Central memory CD8-positive, alpha-beta T cell (primary cell): Measurements from ENCODE around the gene ZNF783.
A peak's percentile ranks its signal among the peaks of the same experiment; 100 is the strongest.
"Not testable (repeated sequence)": the region's sequence is repeated elsewhere in the genome, so short reads cannot be mapped to it uniquely, and the experiment has no call there.

ENCODE experiments used
- ATAC-seq: fragments of 150-1000 bp; cut with Tn5 transposase; replicated peaks from 2 replicates; pipeline ENCODE4 v1.10.0; 2022; ENCODE audit warnings: mild to moderate bottlenecking, moderate FRiP score, moderate number of reproducible peaks; ENCODE audit not compliant: poor library complexity, severe bottlenecking; ENCODE audit errors: extremely low read depth
- DNase-seq, 2 donors: peaks; one replicate each; pipeline ENCODE4 v3.0.0; 2021; ENCODE audit warnings: low spot score in 2 of 2
- H3K27ac Mint-ChIP-seq: one replicate; pipeline ENCODE4 v1.8.0; 2022; ENCODE audit warnings: low read depth, mild to moderate bottlenecking, moderate library complexity, mixed read lengths
- H3K27me3 Mint-ChIP-seq: one replicate; pipeline ENCODE4 v1.8.0; 2022; ENCODE audit warnings: mixed read lengths
- H3K36me3 Mint-ChIP-seq: one replicate; pipeline ENCODE4 v1.8.0; 2022; ENCODE audit warnings: mild to moderate bottlenecking, moderate library complexity, mixed read lengths; ENCODE audit not compliant: insufficient read depth
- H3K4me1 Mint-ChIP-seq: one replicate; pipeline ENCODE4 v1.8.0; 2022; ENCODE audit warnings: mixed read lengths
- H3K4me3 Mint-ChIP-seq: one replicate; pipeline ENCODE4 v1.8.0; 2022; ENCODE audit warnings: mild to moderate bottlenecking, moderate library complexity, mixed read lengths
- H3K9me3 Mint-ChIP-seq: one replicate; pipeline ENCODE4 v1.8.0; 2022; ENCODE audit warnings: mixed read lengths

ZNF783 gene

DNA sequence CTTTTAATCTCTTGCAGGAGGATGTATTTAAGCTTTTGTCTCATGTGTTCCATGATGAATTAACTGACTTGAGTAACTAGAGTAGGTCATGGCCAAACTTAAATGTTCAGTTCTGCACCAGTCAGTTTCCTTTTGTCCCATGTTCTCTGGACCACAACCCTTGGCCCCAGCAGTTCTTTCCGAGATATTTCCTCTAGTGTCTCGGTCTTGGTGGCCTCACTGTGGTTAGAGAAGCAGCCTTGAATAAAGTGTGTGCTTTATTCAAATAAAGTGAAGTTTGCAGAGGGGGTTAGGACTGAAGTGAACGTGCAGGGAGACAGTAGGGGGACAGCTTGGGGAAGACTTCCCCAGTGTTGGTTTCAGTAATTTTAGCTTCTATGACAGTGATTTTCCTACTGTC lies 13.2 kb upstream of the ZNF783 start:
- Mint-ChIP-seq H3K27me3 (no peaks in the 10 kb centered on the region), H3K27ac (peak overlapping the region; percentile 61), H3K36me3 (peaks cover 25% of the 10 kb centered on the region), H3K4me3 (no peak overlapping the region), H3K4me1 (peaks cover 24% of the 10 kb centered on the region), H3K9me3 (no peaks in the 10 kb centered on the region)
- ATAC-seq (no peak), DNase-seq (no peak)

DNA sequence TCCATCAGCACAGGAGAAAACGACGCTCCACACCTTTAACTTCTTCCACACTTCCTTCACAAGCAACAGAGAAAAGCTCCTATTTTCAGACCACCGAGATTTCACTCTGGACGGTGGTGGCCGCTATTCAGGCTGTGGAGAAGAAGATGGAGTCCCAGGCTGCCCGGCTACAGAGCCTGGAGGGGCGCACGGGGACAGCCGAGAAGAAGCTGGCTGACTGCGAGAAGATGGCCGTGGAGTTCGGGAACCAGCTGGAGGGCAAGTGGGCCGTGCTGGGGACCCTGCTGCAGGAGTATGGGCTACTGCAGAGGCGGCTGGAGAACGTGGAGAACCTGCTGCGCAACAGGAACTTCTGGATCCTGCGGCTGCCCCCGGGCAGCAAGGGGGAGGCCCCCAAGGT lies 11.8 kb upstream of the ZNF783 start:
- not testable (repeated sequence) for H3K4me3 Mint-ChIP-seq, DNase-seq, ATAC-seq, H3K9me3 Mint-ChIP-seq, H3K27me3 Mint-ChIP-seq
- Mint-ChIP-seq H3K27ac (peak overlapping the region; percentile 73), H3K36me3 (peaks cover 26% of the 10 kb centered on the region), H3K4me1 (peaks cover 18% of the 10 kb centered on the region)

DNA sequence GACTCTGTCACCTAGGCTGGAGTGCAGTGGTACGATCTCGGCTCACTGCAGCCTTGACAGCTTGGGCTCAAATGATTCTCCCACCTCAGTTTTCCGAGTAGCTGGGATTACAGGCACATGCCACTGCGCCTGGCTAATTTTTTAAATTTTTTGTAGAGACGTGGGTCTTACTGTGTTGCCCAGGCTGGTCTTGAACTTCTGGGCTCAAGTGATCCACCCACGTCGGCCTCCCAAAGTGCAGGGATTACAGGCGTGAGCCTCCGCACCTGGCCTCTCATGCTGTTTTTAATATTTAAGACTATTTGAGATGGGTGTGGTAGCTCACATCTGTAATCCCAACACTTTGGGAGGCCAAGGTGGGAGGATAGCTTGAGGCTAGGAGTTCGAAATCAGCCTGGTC lies 10.5 kb upstream of the ZNF783 start:
- H3K27ac Mint-ChIP-seq, DNase-seq, H3K4me3 Mint-ChIP-seq, H3K4me1 Mint-ChIP-seq, H3K9me3 Mint-ChIP-seq, H3K27me3 Mint-ChIP-seq, ATAC-seq: not testable (repeated sequence)
- H3K36me3 Mint-ChIP-seq = peaks cover 30% of the 10 kb centered on the region

DNA sequence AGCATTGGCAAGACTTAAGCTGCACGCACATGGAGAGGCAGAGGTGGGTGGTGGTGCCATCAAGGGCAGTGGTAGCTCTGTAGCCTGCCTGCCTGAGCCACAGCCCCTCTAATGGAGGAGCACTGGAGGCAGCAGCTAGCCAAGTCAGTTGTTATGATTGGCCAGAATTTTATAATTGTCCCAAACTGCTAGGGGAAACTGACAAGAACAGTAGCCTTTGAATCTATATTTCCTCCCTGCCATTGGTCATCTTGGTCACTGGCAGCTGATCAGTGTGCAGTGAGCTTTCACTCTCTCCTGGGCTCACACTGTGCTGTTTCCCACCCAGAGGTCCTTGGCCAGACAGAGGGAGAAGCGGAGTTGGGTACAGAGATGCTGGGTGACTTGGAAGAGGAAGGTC lies 9.6 kb upstream of the ZNF783 start:
- Mint-ChIP-seq H3K27me3 (no peaks in the 10 kb centered on the region), H3K4me3 (no peak overlapping the region), H3K9me3 (no peaks in the 10 kb centered on the region), H3K36me3 (peaks cover 30% of the 10 kb centered on the region), H3K27ac (no peak overlapping the region), H3K4me1 (peaks cover 9% of the 10 kb centered on the region)
- ATAC-seq = no peak
- no peak for DNase-seq

DNA sequence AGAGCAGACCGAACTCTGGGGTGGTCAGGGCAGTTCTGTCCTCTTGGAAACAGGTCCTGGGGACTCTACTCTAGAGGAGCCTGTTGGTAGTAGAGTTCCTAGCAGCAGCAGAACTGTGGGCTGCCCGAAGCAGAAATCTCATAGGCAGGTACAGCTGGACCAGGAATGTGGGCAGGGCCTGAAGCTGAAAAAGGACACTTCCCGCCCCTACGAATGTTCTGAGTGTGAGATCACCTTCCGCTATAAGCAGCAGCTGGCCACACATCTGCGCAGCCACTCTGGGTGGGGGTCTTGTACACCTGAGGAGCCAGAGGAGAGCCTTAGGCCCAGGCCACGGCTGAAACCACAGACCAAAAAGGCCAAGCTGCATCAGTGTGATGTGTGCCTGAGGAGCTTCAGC lies 8.3 kb upstream of the ZNF783 start:
- Mint-ChIP-seq H3K9me3 (no peaks in the 10 kb centered on the region), H3K36me3 (peaks cover 28% of the 10 kb centered on the region), H3K4me3 (no peak overlapping the region), H3K27me3 (no peaks in the 10 kb centered on the region), H3K4me1 (no peaks in the 10 kb centered on the region), H3K27ac (no peak overlapping the region)
- no peak for ATAC-seq
- DNase-seq = no peak

DNA sequence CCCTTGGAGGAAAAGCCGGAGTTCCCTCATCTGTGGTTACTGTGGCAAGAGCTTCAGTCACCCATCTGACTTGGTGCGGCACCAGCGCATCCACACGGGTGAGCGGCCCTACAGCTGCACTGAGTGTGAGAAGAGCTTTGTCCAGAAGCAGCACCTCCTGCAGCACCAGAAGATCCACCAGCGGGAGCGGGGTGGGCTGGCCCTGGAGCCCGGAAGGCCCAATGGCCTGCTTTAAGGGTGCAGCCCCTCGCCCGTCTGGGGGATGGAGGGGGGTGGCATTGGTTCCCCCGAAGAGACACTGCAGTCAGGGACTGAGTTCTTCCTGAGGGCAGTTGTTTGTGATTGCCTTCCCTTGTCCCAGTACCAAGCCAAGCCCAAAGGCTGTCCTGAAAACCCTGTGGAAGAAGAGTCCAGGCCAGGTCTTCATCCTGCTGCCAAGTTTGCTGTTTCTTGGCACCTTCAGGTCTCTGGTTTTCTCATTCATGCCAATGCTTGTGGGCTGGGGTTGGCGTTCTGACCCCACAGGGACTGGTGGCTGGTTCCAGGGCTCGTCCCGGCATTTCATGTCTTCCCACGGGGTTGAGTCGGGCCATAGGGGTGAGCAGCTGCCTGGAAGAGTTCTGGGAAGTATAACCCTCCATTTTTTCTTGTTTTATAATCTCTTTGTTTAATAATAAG lies 7.7 kb upstream of the ZNF783 start:
- DNase-seq (no peak), ATAC-seq (no peak)
- H3K27me3 Mint-ChIP-seq = no peaks in the 10 kb centered on the region
- peaks cover 28% of the 10 kb centered on the region for H3K36me3 Mint-ChIP-seq
- H3K9me3 Mint-ChIP-seq = no peaks in the 10 kb centered on the region
- no peaks in the 10 kb centered on the region for H3K4me1 Mint-ChIP-seq
- H3K27ac Mint-ChIP-seq = no peak overlapping the region
- no peak overlapping the region for H3K4me3 Mint-ChIP-seq

DNA sequence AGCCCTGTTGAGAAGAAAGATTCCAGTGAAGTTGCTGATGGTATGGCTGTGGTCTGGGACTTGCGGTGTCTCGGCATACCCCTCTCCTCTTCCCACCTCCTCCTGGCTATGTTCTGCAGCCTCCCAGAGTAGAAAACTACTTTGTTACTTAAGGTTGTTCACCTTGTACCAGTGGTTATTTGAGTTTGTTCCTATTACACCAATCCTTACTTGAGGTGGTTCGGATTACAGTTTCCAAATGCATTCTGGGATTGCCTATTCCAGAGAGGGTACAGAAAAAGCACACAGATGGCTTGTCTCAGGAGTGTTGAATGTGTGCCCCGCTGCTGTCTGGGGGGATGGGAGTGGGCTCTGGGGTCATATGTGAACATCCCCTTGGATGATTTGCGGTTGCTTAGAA lies 6.8 kb upstream of the ZNF783 start:
- peaks cover 26% of the 10 kb centered on the region for H3K36me3 Mint-ChIP-seq

DNA sequence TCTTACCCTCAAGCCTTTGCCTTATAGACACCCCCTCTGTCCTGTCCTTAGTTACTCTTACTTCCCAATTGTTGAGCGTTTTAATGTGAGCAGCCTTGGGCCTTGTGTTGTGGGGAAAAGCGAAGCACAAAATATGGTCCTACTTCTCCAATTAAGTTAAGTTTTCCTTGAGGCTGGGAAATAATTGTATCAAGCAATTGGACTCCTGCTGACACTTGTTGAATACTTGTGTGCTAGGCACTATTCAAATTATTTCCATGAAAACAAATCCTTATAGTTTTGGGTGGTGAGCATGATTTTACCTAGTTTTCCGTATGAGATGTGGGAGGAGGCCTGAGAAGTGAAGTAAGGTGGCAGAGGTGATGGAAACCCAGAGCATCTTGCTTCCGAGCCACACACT lies 5.4 kb upstream of the ZNF783 start:
- no peaks in the 10 kb centered on the region for H3K9me3 Mint-ChIP-seq
- no peak for DNase-seq
- ATAC-seq = no peak
- H3K27ac Mint-ChIP-seq = no peak overlapping the region
- H3K4me3 Mint-ChIP-seq = no peak overlapping the region
- H3K36me3 Mint-ChIP-seq = peaks cover 25% of the 10 kb centered on the region
- H3K27me3 Mint-ChIP-seq = no peaks in the 10 kb centered on the region
- H3K4me1 Mint-ChIP-seq = no peaks in the 10 kb centered on the region

More for the DNA sequence above, 6.8 kb upstream of the ZNF783 start:
- Mint-ChIP-seq H3K4me3 (no peak overlapping the region), H3K4me1 (no peaks in the 10 kb centered on the region), H3K27me3 (no peaks in the 10 kb centered on the region), H3K27ac (no peak overlapping the region), H3K9me3 (no peaks in the 10 kb centered on the region)
- DNase-seq = no peak
- no peak for ATAC-seq

DNA sequence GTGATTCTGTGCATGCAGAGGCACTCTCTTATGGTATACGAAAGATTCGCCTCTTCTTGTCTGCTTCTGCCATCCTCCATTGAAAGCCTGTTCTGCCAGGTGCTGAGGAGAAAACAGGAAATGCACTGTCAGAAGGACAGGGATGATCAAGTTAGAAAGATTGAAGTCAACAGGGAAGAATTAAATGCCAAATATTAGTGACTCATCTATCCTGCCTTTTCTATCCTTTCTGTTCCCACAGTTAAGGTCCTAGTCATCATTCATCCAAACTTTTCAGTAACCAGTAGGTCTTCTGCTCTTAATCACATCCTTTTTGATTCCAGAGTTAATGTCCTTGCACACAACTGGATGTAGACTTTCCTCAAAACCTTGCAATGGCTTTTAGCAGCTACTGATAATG lies 4.8 kb upstream of the ZNF783 start:
- H3K4me3 Mint-ChIP-seq = no peak overlapping the region
- H3K27ac Mint-ChIP-seq = no peak overlapping the region
- no peaks in the 10 kb centered on the region for H3K27me3 Mint-ChIP-seq
- no peaks in the 10 kb centered on the region for H3K9me3 Mint-ChIP-seq
- ATAC-seq (no peak), DNase-seq (no peak)
- peaks cover 22% of the 10 kb centered on the region for H3K36me3 Mint-ChIP-seq
- no peaks in the 10 kb centered on the region for H3K4me1 Mint-ChIP-seq

DNA sequence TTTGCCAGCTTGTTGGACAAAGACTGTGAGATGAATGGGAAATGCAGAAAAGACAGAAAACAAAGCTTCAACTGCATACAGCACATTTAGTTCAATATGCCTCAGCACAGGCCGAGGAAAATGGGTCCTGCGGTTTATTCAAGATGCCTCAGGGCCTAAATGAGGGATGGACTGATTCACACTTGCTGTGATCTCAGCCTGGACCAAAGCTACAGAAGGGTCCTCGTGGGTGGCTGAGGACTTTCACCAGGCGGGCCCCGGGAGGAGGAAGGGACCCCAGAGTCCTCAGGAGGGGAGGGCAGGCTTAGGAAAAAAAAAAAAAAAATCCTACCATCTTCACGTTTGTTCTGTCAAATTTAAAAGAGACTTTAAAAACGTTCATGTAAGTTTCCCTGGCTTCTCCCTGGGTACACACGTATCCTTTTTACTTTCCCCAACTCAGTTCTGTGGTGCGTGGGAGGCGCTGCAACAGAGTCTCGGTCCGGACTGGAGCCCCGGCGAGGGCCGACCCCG lies 624 bp upstream of the ZNF783 start:
- H3K4me3 Mint-ChIP-seq = peak overlapping the region; percentile 82
- DNase-seq (no peak), ATAC-seq (no peak)
- H3K27me3 Mint-ChIP-seq = no peaks in the 10 kb centered on the region
- H3K4me1 Mint-ChIP-seq = peaks cover 16% of the 10 kb centered on the region
- peak overlapping the region; percentile 83 for H3K27ac Mint-ChIP-seq
- H3K9me3 Mint-ChIP-seq = no peaks in the 10 kb centered on the region
- H3K36me3 Mint-ChIP-seq = peaks cover 11% of the 10 kb centered on the region

DNA sequence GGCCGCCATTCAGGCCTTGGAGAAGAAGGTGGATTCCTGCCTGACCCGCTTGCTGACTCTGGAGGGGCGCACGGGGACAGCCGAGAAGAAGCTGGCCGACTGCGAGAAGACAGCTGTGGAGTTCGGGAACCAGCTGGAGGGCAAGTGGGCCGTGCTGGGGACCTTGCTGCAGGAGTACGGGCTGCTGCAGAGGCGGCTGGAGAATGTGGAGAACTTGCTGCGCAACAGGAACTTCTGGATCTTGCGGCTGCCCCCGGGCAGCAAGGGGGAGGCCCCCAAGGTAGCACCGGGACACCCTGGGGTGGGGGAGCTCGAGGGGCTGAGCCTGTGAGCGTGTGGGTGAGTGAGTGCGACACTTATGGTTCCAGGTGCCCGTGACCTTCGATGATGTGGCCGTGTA lies 4.5 kb downstream of the ZNF783 start:
- Mint-ChIP-seq H3K4me3 (no peak overlapping the region), H3K36me3 (peaks cover 14% of the 10 kb centered on the region), H3K27ac (no peak overlapping the region), H3K9me3 (no peaks in the 10 kb centered on the region), H3K4me1 (peaks cover 21% of the 10 kb centered on the region), H3K27me3 (no peaks in the 10 kb centered on the region)
- DNase-seq (no peak), ATAC-seq (no peak)

DNA sequence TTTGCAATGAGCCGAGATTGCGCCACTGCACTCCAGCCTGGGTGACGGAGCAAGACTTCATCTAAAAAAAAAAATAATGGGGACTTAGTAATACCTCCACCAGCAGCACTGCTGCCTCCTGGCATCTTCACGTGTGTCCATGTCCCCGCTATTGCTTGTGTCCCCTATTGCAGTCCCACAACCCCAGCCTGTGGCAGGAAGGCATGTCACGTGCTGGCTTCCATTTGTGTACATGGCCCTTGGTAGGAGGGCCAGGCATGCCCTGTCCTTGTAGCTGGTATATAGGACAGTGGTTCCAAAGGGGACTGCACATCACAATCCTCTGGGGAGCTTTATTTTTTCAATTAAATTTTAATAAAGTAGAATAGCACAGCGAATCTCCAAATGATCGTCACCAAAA lies 5.7 kb downstream of the ZNF783 start:
- H3K27me3 Mint-ChIP-seq = no peaks in the 10 kb centered on the region
- DNase-seq = no peak
- ATAC-seq = no peak
- no peak overlapping the region for H3K27ac Mint-ChIP-seq
- peaks cover 22% of the 10 kb centered on the region for H3K4me1 Mint-ChIP-seq
- no peaks in the 10 kb centered on the region for H3K9me3 Mint-ChIP-seq
- no peak overlapping the region for H3K4me3 Mint-ChIP-seq
- H3K36me3 Mint-ChIP-seq = peaks cover 12% of the 10 kb centered on the region

DNA sequence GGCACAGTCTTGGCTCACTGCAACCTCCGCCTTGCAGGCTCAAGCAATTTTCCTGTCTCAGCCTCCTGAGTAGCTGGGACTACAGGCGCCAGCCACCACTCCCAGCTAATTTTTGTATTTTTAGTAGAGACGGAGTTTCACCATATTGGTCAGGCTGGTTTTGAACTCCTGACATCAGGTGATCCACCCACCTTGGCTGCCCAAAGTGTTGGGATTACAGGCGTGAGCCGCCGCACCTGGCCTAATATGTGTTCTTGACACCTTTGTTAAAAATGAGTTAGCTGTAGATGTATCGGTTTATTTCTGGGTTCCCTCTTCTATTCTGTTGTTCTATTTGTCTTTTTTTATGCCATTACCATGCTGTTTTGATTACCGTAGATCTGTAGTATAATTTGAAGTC lies 12.4 kb downstream of the ZNF783 start:
- H3K27me3 Mint-ChIP-seq, ATAC-seq, H3K9me3 Mint-ChIP-seq, H3K4me3 Mint-ChIP-seq, H3K27ac Mint-ChIP-seq, DNase-seq: not testable (repeated sequence)
- H3K36me3 Mint-ChIP-seq = peaks cover 42% of the 10 kb centered on the region
- H3K4me1 Mint-ChIP-seq = peaks cover 12% of the 10 kb centered on the region
